ENCODE measurements around the gene SHF. TPM values are rescaled to one million over a fixed set of nuclear protein-coding genes. Genes with fewer than 3 reads are reported as not detected.

Gene SHF
- total RNA-seq, 1 donor from 2014 or later = 3.3 TPM

- intact Hi-C loops (cut with DNase I) = no loop called here
- no peak for ATAC-seq (ENCODE audit: poor library complexity)
- DNase-seq = no peak
Measured at GRCh38 chr15:45179221-45179985, 8.4 kb downstream of the SHF start.

GRCh38 chr15:45177285-45177684 is 10.5 kb downstream of the SHF start:
- no peak for DNase-seq
- ATAC-seq (ENCODE audit: poor library complexity) = no peak
- intact Hi-C loops (cut with DNase I) = no loop called here

- intact Hi-C loops (cut with DNase I) = no loop called here
- no peak for DNase-seq
- no peak for ATAC-seq (ENCODE audit: poor library complexity)
Measured at GRCh38 chr15:45174577-45174976, 13.2 kb downstream of the SHF start.

- DNase-seq = no peak
- intact Hi-C loops (cut with DNase I) = no loop called here
Measured at GRCh38 chr15:45174069-45174468, 13.7 kb downstream of the SHF start.

GRCh38 chr15:45171912-45172311 is 15.9 kb downstream of the SHF start:
- ATAC-seq (ENCODE audit: poor library complexity) = no peak
- DNase-seq = no peak
- intact Hi-C loops (cut with DNase I) = no loop called here

More at GRCh38 chr15:45174069-45174468, 13.7 kb downstream of the SHF start:
- ATAC-seq (ENCODE audit: poor library complexity) = no peak

GRCh38 chr15:45169608-45170480 is 17.9 kb downstream of the SHF start:
- ATAC-seq (ENCODE audit: poor library complexity) (no peak), DNase-seq (no peak)
- intact Hi-C loops (cut with DNase I) = no loop called here

- intact Hi-C loops (cut with DNase I) = no loop called here
- DNase-seq (no peak), ATAC-seq (ENCODE audit: poor library complexity) (no peak)
Measured at GRCh38 chr15:45168751-45169551, 18.8 kb downstream of the SHF start.

GRCh38 chr15:45168286-45168685 is 19.5 kb downstream of the SHF start:
- DNase-seq (no peak), ATAC-seq (ENCODE audit: poor library complexity) (no peak)
- intact Hi-C loops (cut with DNase I) = no loop called here

- ATAC-seq (ENCODE audit: poor library complexity) = no peak
- intact Hi-C loops (cut with DNase I) = no loop called here
- no peak for DNase-seq
Measured at GRCh38 chr15:45167631-45168205, 20.0 kb downstream of the SHF start.

- ATAC-seq (ENCODE audit: poor library complexity) (peak; percentile 84), DNase-seq (peak; percentile 91)
- intact Hi-C loops (cut with DNase I) = no loop called here
Measured at GRCh38 chr15:45166834-45167630, 20.7 kb downstream of the SHF start.

- no peak for DNase-seq
- intact Hi-C loops (cut with DNase I) = no loop called here
- no peak for ATAC-seq (ENCODE audit: poor library complexity)
Measured at GRCh38 chr15:45165536-45165935, 22.2 kb downstream of the SHF start.

- DNase-seq = no peak
- intact Hi-C loops (cut with DNase I) = no loop called here
- no peak for ATAC-seq (ENCODE audit: poor library complexity)
Measured at GRCh38 chr15:45164914-45165313, 22.9 kb downstream of the SHF start.

GRCh38 chr15:45163508-45163856 is 24.3 kb downstream of the SHF start:
- intact Hi-C loops (cut with DNase I) = no loop called here
- ATAC-seq (ENCODE audit: poor library complexity) = no peak
- no peak for DNase-seq

GRCh38 chr15:45162771-45163507 is 24.8 kb downstream of the SHF start:
- peak; percentile 67 for ATAC-seq (ENCODE audit: poor library complexity)
- DNase-seq = peak; percentile 84
- intact Hi-C loops (cut with DNase I) = no loop called here

- ATAC-seq (ENCODE audit: poor library complexity) (no peak), DNase-seq (no peak)
- intact Hi-C loops (cut with DNase I) = no loop called here
Measured at GRCh38 chr15:45161666-45162065, 26.1 kb downstream of the SHF start.

- intact Hi-C loops (cut with DNase I) = no loop called here
- ATAC-seq (ENCODE audit: poor library complexity) = no peak
- no peak for DNase-seq
Measured at GRCh38 chr15:45157974-45158373, 29.8 kb downstream of the SHF start.

- ATAC-seq (ENCODE audit: poor library complexity) (no peak), DNase-seq (no peak)
- intact Hi-C loops (cut with DNase I) = no loop called here
Measured at GRCh38 chr15:45156744-45157455, 30.9 kb downstream of the SHF start.
